ENCODE data around the gene PRADC1.
"Not testable (repeated sequence)": the region's sequence is repeated elsewhere in the genome, so short reads cannot be mapped to it uniquely, and the experiment has no call there.

The PRADC1 gene

GRCh38 chr2:73202156-73203054 lies 30.6 kb downstream of the PRADC1 start, which contains the start of gene NOTO:
NOTO (plus strand) TSS chr2:73202574; CDS start chr2:73202667, 93 bp downstream.
- H3K4me3 ChIP-seq (ENCODE audit: low read depth, low read length): no peak within 1 kb of the TSS
- TF ChIP-seq CTCF (IDR thresholded peaks at IDR 0.05; ENCODE audit: control insufficient read depth, extremely low read depth, insufficient read depth): no peak
- DNase-seq (ENCODE audit: low read depth): no peak

- not testable (repeated sequence) for DNase-seq (ENCODE audit: low read depth); H3K4me3 ChIP-seq (ENCODE audit: low read depth, low read length)
Observed at GRCh38 chr2:73200281-73200680, 32.8 kb downstream of the PRADC1 start.

- DNase-seq (ENCODE audit: low read depth): no peak
- no peak for TF ChIP-seq CTCF (IDR thresholded peaks at IDR 0.05; ENCODE audit: control insufficient read depth, extremely low read depth, insufficient read depth)
- H3K4me3 ChIP-seq (ENCODE audit: low read depth, low read length): no peak overlapping the region
Observed at GRCh38 chr2:73197579-73197978, 35.5 kb downstream of the PRADC1 start.

- TF ChIP-seq CTCF (IDR thresholded peaks at IDR 0.05; ENCODE audit: control insufficient read depth, extremely low read depth, insufficient read depth): no peak
- DNase-seq (ENCODE audit: low read depth): no peak
- no peak overlapping the region for H3K4me3 ChIP-seq (ENCODE audit: low read depth, low read length)
Observed at GRCh38 chr2:73187549-73187948, 45.5 kb downstream of the PRADC1 start.

GRCh38 chr2:73185965-73186364 lies 47.1 kb downstream of the PRADC1 start:
- TF ChIP-seq CTCF (IDR thresholded peaks at IDR 0.05; ENCODE audit: control insufficient read depth, extremely low read depth, insufficient read depth): no peak
- DNase-seq (ENCODE audit: low read depth): no peak
- no peak overlapping the region for H3K4me3 ChIP-seq (ENCODE audit: low read depth, low read length)

All from LNCaP clone FGC (cell line).